ENCODE data around the gene SLC35A4. TPM values are rescaled to one million over a fixed set of nuclear protein-coding genes. Genes with fewer than 3 reads are reported as not detected.

Gene SLC35A4
- total RNA-seq, 1 donor from 2014 or later, result 7.3 TPM

- H3K36me3 ChIP-seq (ENCODE audit: control insufficient read depth in 3 of 3, insufficient read depth in 3 of 3, low read length in 3 of 3), result peaks cover 18 to 26% (median 23%) of the 10 kb centered on the region in 3 donors
- no peak overlapping the region for H3K4me3 ChIP-seq (ENCODE audit: low read length in 3 of 3)
- H3K9ac ChIP-seq (ENCODE audit: low read depth in 1 of 3, low read length in 3 of 3), result peak overlapping the region in 1 of 3 donors; percentile 17
- H3K9me3 ChIP-seq (ENCODE audit: control insufficient read depth in 3 of 3, low read length in 3 of 3), result no peaks in the 10 kb centered on the region
- H3K27me3 ChIP-seq (ENCODE audit: control insufficient read depth in 3 of 3, insufficient read depth in 3 of 3, low read length in 3 of 3), result no peaks in the 10 kb centered on the region
- H3K4me1 ChIP-seq (ENCODE audit: control insufficient read depth in 3 of 3, insufficient read depth in 3 of 3, low read length in 3 of 3), result peaks cover 76 to 86% (median 82%) of the 10 kb centered on the region in 3 donors
- peak overlapping the region; percentile 93 for H3K27ac ChIP-seq (ENCODE audit: low read depth, low read length)
Measured at GRCh38 chr5:140567871-140568270, 3.2 kb downstream of the SLC35A4 start.

- peak overlapping the region in 2 of 3 donors; percentile 29 for H3K4me3 ChIP-seq (ENCODE audit: low read length in 3 of 3)
- peak overlapping the region; percentile 17 to 68 (median 51) for H3K9ac ChIP-seq (ENCODE audit: low read depth in 1 of 3, low read length in 3 of 3)
- peaks cover 70 to 81% (median 78%) of the 10 kb centered on the region in 3 donors for H3K4me1 ChIP-seq (ENCODE audit: control insufficient read depth in 3 of 3, insufficient read depth in 3 of 3, low read length in 3 of 3)
- no peaks in the 10 kb centered on the region for H3K27me3 ChIP-seq (ENCODE audit: control insufficient read depth in 3 of 3, insufficient read depth in 3 of 3, low read length in 3 of 3)
- peak overlapping the region; percentile 93 for H3K27ac ChIP-seq (ENCODE audit: low read depth, low read length)
- H3K36me3 ChIP-seq (ENCODE audit: control insufficient read depth in 3 of 3, insufficient read depth in 3 of 3, low read length in 3 of 3), result peaks cover 18 to 26% (median 23%) of the 10 kb centered on the region in 3 donors
- H3K9me3 ChIP-seq (ENCODE audit: control insufficient read depth in 3 of 3, low read length in 3 of 3), result no peaks in the 10 kb centered on the region
Measured at GRCh38 chr5:140568443-140569063, 3.9 kb downstream of the SLC35A4 start.

GRCh38 chr5:140569197-140569596, 4.6 kb downstream of the SLC35A4 start:
- Histone ChIP-seq H3K9me3 (ENCODE audit: control insufficient read depth in 3 of 3, low read length in 3 of 3) (no peaks in the 10 kb centered on the region), H3K27me3 (ENCODE audit: control insufficient read depth in 3 of 3, insufficient read depth in 3 of 3, low read length in 3 of 3) (no peaks in the 10 kb centered on the region), H3K4me3 (ENCODE audit: low read length in 3 of 3) (peak overlapping the region in 2 of 3 donors; percentile 3 to 29), H3K36me3 (ENCODE audit: control insufficient read depth in 3 of 3, insufficient read depth in 3 of 3, low read length in 3 of 3) (peaks cover 18 to 26% (median 23%) of the 10 kb centered on the region in 3 donors), H3K27ac (ENCODE audit: low read depth, low read length) (peak overlapping the region; percentile 93), H3K9ac (ENCODE audit: low read depth in 1 of 3, low read length in 3 of 3) (peak overlapping the region; percentile 17 to 75 (median 68)), H3K4me1 (ENCODE audit: control insufficient read depth in 3 of 3, insufficient read depth in 3 of 3, low read length in 3 of 3) (peaks cover 72 to 82% (median 78%) of the 10 kb centered on the region in 3 donors)

- peak overlapping the region; percentile 17 to 75 (median 68) for H3K9ac ChIP-seq (ENCODE audit: low read depth in 1 of 3, low read length in 3 of 3)
- H3K9me3 ChIP-seq (ENCODE audit: control insufficient read depth in 3 of 3, low read length in 3 of 3), result no peaks in the 10 kb centered on the region
- H3K36me3 ChIP-seq (ENCODE audit: control insufficient read depth in 3 of 3, insufficient read depth in 3 of 3, low read length in 3 of 3), result peaks cover 18 to 26% (median 23%) of the 10 kb centered on the region in 3 donors
- H3K4me1 ChIP-seq (ENCODE audit: control insufficient read depth in 3 of 3, insufficient read depth in 3 of 3, low read length in 3 of 3), result peaks cover 72 to 85% (median 78%) of the 10 kb centered on the region in 3 donors
- H3K4me3 ChIP-seq (ENCODE audit: low read length in 3 of 3), result peak overlapping the region in 2 of 3 donors; percentile 7 to 11
- H3K27ac ChIP-seq (ENCODE audit: low read depth, low read length), result peak overlapping the region; percentile 93
- no peaks in the 10 kb centered on the region for H3K27me3 ChIP-seq (ENCODE audit: control insufficient read depth in 3 of 3, insufficient read depth in 3 of 3, low read length in 3 of 3)
Measured at GRCh38 chr5:140570058-140570457, 5.4 kb downstream of the SLC35A4 start.

- peaks cover 67 to 85% (median 76%) of the 10 kb centered on the region in 3 donors for H3K4me1 ChIP-seq (ENCODE audit: control insufficient read depth in 3 of 3, insufficient read depth in 3 of 3, low read length in 3 of 3)
Measured at GRCh38 chr5:140570488-140570887, 5.9 kb downstream of the SLC35A4 start.

GRCh38 chr5:140571105-140571504, 6.5 kb downstream of the SLC35A4 start:
- no peak overlapping the region for H3K9ac ChIP-seq (ENCODE audit: low read depth in 1 of 3, low read length in 3 of 3)
- H3K9me3 ChIP-seq (ENCODE audit: control insufficient read depth in 3 of 3, low read length in 3 of 3), result no peaks in the 10 kb centered on the region
- peak overlapping the region; percentile 93 for H3K27ac ChIP-seq (ENCODE audit: low read depth, low read length)
- H3K36me3 ChIP-seq (ENCODE audit: control insufficient read depth in 3 of 3, insufficient read depth in 3 of 3, low read length in 3 of 3), result peaks cover 18 to 23% (median 22%) of the 10 kb centered on the region in 3 donors
- peaks cover 61 to 79% (median 70%) of the 10 kb centered on the region in 3 donors for H3K4me1 ChIP-seq (ENCODE audit: control insufficient read depth in 3 of 3, insufficient read depth in 3 of 3, low read length in 3 of 3)
- H3K27me3 ChIP-seq (ENCODE audit: control insufficient read depth in 3 of 3, insufficient read depth in 3 of 3, low read length in 3 of 3), result no peaks in the 10 kb centered on the region
- no peak overlapping the region for H3K4me3 ChIP-seq (ENCODE audit: low read length in 3 of 3)

More at GRCh38 chr5:140570488-140570887, 5.9 kb downstream of the SLC35A4 start:
- H3K27me3 ChIP-seq (ENCODE audit: control insufficient read depth in 3 of 3, insufficient read depth in 3 of 3, low read length in 3 of 3), result no peaks in the 10 kb centered on the region
- no peaks in the 10 kb centered on the region for H3K9me3 ChIP-seq (ENCODE audit: control insufficient read depth in 3 of 3, low read length in 3 of 3)
- H3K36me3 ChIP-seq (ENCODE audit: control insufficient read depth in 3 of 3, insufficient read depth in 3 of 3, low read length in 3 of 3), result peaks cover 18 to 26% (median 23%) of the 10 kb centered on the region in 3 donors
- peak overlapping the region; percentile 93 for H3K27ac ChIP-seq (ENCODE audit: low read depth, low read length)
- no peak overlapping the region for H3K4me3 ChIP-seq (ENCODE audit: low read length in 3 of 3)
- peak overlapping the region in 1 of 3 donors; percentile 17 for H3K9ac ChIP-seq (ENCODE audit: low read depth in 1 of 3, low read length in 3 of 3)

- H3K27me3 ChIP-seq (ENCODE audit: control insufficient read depth in 3 of 3, insufficient read depth in 3 of 3, low read length in 3 of 3), result no peaks in the 10 kb centered on the region
- H3K9ac ChIP-seq (ENCODE audit: low read depth in 1 of 3, low read length in 3 of 3), result no peak overlapping the region
- H3K4me1 ChIP-seq (ENCODE audit: control insufficient read depth in 3 of 3, insufficient read depth in 3 of 3, low read length in 3 of 3), result peaks cover 38 to 53% (median 45%) of the 10 kb centered on the region in 3 donors
- H3K4me3 ChIP-seq (ENCODE audit: low read length in 3 of 3), result no peak overlapping the region
- peaks cover 0 to 2% (median 0%) of the 10 kb centered on the region in 3 donors for H3K36me3 ChIP-seq (ENCODE audit: control insufficient read depth in 3 of 3, insufficient read depth in 3 of 3, low read length in 3 of 3)
- H3K27ac ChIP-seq (ENCODE audit: low read depth, low read length), result peak overlapping the region; percentile 45
- no peaks in the 10 kb centered on the region for H3K9me3 ChIP-seq (ENCODE audit: control insufficient read depth in 3 of 3, low read length in 3 of 3)
Measured at GRCh38 chr5:140573683-140574082, 9.1 kb downstream of the SLC35A4 start.

GRCh38 chr5:140574165-140574564, 9.5 kb downstream of the SLC35A4 start:
- Histone ChIP-seq H3K36me3 (ENCODE audit: control insufficient read depth in 3 of 3, insufficient read depth in 3 of 3, low read length in 3 of 3) (peaks cover 0 to 2% (median 0%) of the 10 kb centered on the region in 3 donors), H3K9ac (ENCODE audit: low read depth in 1 of 3, low read length in 3 of 3) (no peak overlapping the region), H3K27me3 (ENCODE audit: control insufficient read depth in 3 of 3, insufficient read depth in 3 of 3, low read length in 3 of 3) (no peaks in the 10 kb centered on the region), H3K9me3 (ENCODE audit: control insufficient read depth in 3 of 3, low read length in 3 of 3) (no peaks in the 10 kb centered on the region), H3K4me1 (ENCODE audit: control insufficient read depth in 3 of 3, insufficient read depth in 3 of 3, low read length in 3 of 3) (peaks cover 33 to 48% (median 41%) of the 10 kb centered on the region in 3 donors), H3K4me3 (ENCODE audit: low read length in 3 of 3) (no peak overlapping the region), H3K27ac (ENCODE audit: low read depth, low read length) (peak overlapping the region; percentile 45)

- H3K27me3 ChIP-seq (ENCODE audit: control insufficient read depth in 3 of 3, insufficient read depth in 3 of 3, low read length in 3 of 3), result no peaks in the 10 kb centered on the region
- peak overlapping the region in 1 of 3 donors; percentile 10 for H3K9ac ChIP-seq (ENCODE audit: low read depth in 1 of 3, low read length in 3 of 3)
- H3K9me3 ChIP-seq (ENCODE audit: control insufficient read depth in 3 of 3, low read length in 3 of 3), result no peaks in the 10 kb centered on the region
- H3K36me3 ChIP-seq (ENCODE audit: control insufficient read depth in 3 of 3, insufficient read depth in 3 of 3, low read length in 3 of 3), result peaks cover 0 to 2% (median 0%) of the 10 kb centered on the region in 3 donors
- no peak overlapping the region for H3K27ac ChIP-seq (ENCODE audit: low read depth, low read length)
- H3K4me1 ChIP-seq (ENCODE audit: control insufficient read depth in 3 of 3, insufficient read depth in 3 of 3, low read length in 3 of 3), result peaks cover 23 to 37% (median 30%) of the 10 kb centered on the region in 3 donors
- no peak overlapping the region for H3K4me3 ChIP-seq (ENCODE audit: low read length in 3 of 3)
Measured at GRCh38 chr5:140575309-140575708, 10.7 kb downstream of the SLC35A4 start.

- H3K4me3 ChIP-seq (ENCODE audit: low read length in 3 of 3), result no peak overlapping the region
- peaks cover 8 to 22% (median 15%) of the 10 kb centered on the region in 3 donors for H3K4me1 ChIP-seq (ENCODE audit: control insufficient read depth in 3 of 3, insufficient read depth in 3 of 3, low read length in 3 of 3)
- H3K9ac ChIP-seq (ENCODE audit: low read depth in 1 of 3, low read length in 3 of 3), result no peak overlapping the region
- no peaks in the 10 kb centered on the region for H3K9me3 ChIP-seq (ENCODE audit: control insufficient read depth in 3 of 3, low read length in 3 of 3)
- no peaks in the 10 kb centered on the region for H3K36me3 ChIP-seq (ENCODE audit: control insufficient read depth in 3 of 3, insufficient read depth in 3 of 3, low read length in 3 of 3)
- H3K27me3 ChIP-seq (ENCODE audit: control insufficient read depth in 3 of 3, insufficient read depth in 3 of 3, low read length in 3 of 3), result no peaks in the 10 kb centered on the region
- H3K27ac ChIP-seq (ENCODE audit: low read depth, low read length), result peak overlapping the region; percentile 13
Measured at GRCh38 chr5:140576776-140577201, 12.2 kb downstream of the SLC35A4 start.
